Endothelial cell of umbilical vein (primary cell): ENCODE results near the gene RAMP2. TPM values are rescaled to one million over a fixed set of nuclear protein-coding genes. Genes with fewer than 3 reads are reported as not detected.

Experiments used
- BruUV-seq: library from RNA; stranded (reverse); fragments of 400-500 nt; replicated peaks from 2 replicates; lab custom pipeline; 2021; lab: Mats Ljungman, UMichigan
- CTCF ChIA-PET: fragments of 300-600, 350-600 bp; sonication (Branson Sonifier 250); formaldehyde crosslinking; loops from one replicate; lab custom pipeline; 2021; ENCODE audit warnings: antibody characterized with exemption, inconsistent platforms; lab: Charles Lee
- POLR2A ChIA-PET: fragments of 300-600, 350-600 bp; sonication (Branson Sonifier 250); formaldehyde crosslinking; loops from one replicate; lab custom pipeline; 2021; ENCODE audit warnings: antibody characterized with exemption, inconsistent platforms; lab: Charles Lee
- DNase-seq: peaks from one replicate; pipeline ENCODE4 v3.0.0-alpha.2; 2011; ENCODE audit warnings: low read depth, low spot score
- FAIRE-seq: peaks from 2 replicates; lab custom pipeline; 2011; peaks lifted over from hg19 to GRCh38; lab: Jason Lieb, UNC
- H2AFZ ChIP-seq: 2 replicates; pipeline ENCODE4 v1.6.0; 2012; ENCODE audit warnings: low read depth, low read length, control low read depth, inconsistent platforms
- H3K27ac ChIP-seq: 2 replicates; pipeline ENCODE4 v1.5.1; 2011; ENCODE audit warnings: low read depth, mild to moderate bottlenecking, control low read depth, low read length, moderate library complexity; ENCODE audit not compliant: insufficient read depth
- H3K27me3 ChIP-seq, 2 experiments: 2 replicates each; pipeline versions ENCODE4 v1.6.0 to v1.6.1; 2011; ENCODE audit warnings: low read length in 2 of 2, mixed read lengths in 1 of 2; ENCODE audit not compliant: control insufficient read depth in 2 of 2, insufficient read depth in 2 of 2
- H3K36me3 ChIP-seq, 2 experiments: 2 replicates in 1 of 2; 3 replicates in 1 of 2; pipeline ENCODE4 v1.5.1; 2011; ENCODE audit warnings: low read length in 2 of 2, mild to moderate bottlenecking in 1 of 2, moderate library complexity in 1 of 2; ENCODE audit not compliant: control insufficient read depth in 2 of 2, insufficient read depth in 2 of 2; ENCODE audit errors: extremely low read depth in 1 of 2
- H3K4me1 ChIP-seq: 3 replicates; pipeline ENCODE4 v1.5.1; 2011; ENCODE audit warnings: mild to moderate bottlenecking, low read length; ENCODE audit not compliant: control insufficient read depth, insufficient read depth; ENCODE audit errors: extremely low read depth
- H3K4me2 ChIP-seq: 2 replicates; pipeline ENCODE4 v1.6.1; 2011; ENCODE audit warnings: low read length, control low read depth, mixed read lengths; ENCODE audit not compliant: insufficient read depth
- H3K4me3 ChIP-seq, 3 experiments: fragments of 200-600 bp in 1 of 3; sonication (generic), shearing (Covaris generic) in 1 of 3; replicated peaks in 1 of 3; 2 replicates each; pipeline ENCODE4 v1.5.1; 2011 to 2016; ENCODE audit warnings: control low read depth in 3 of 3, low read length in 3 of 3, mild to moderate bottlenecking in 2 of 3, inconsistent platforms in 1 of 3, low read depth in 1 of 3, moderate library complexity in 1 of 3; ENCODE audit not compliant: insufficient read depth in 1 of 3
- H3K79me2 ChIP-seq: 2 replicates; pipeline ENCODE4 v1.6.0; 2012; ENCODE audit warnings: low read length, inconsistent platforms; ENCODE audit not compliant: control insufficient read depth, insufficient read depth
- H3K9ac ChIP-seq: replicated peaks from 2 replicates; pipeline ENCODE3; 2011; ENCODE audit warnings: low read length, control low read depth; ENCODE audit not compliant: insufficient read depth; ENCODE audit errors: extremely low read depth
- H3K9me1 ChIP-seq: replicated peaks from 3 replicates; pipeline ENCODE4 v1.6.0; 2011; ENCODE audit warnings: mild to moderate bottlenecking, low read length; ENCODE audit not compliant: control insufficient read depth, insufficient read depth; ENCODE audit errors: extremely low read depth
- H3K9me3 ChIP-seq: replicated peaks from 2 replicates; pipeline ENCODE4 v1.5.1; 2012; ENCODE audit warnings: low read length, inconsistent platforms; ENCODE audit not compliant: control insufficient read depth, insufficient read depth
- H4K20me1 ChIP-seq: replicated peaks from 2 replicates; pipeline ENCODE3; 2011; ENCODE audit warnings: mild to moderate bottlenecking, low read length; ENCODE audit not compliant: control insufficient read depth, insufficient read depth; ENCODE audit errors: extremely low read depth
- EZH2 ChIP-seq: IDR thresholded peaks from 2 replicates; pipeline ENCODE4 v1.6.1; 2012; ENCODE audit warnings: borderline replicate concordance, low read depth, mild to moderate bottlenecking, moderate library complexity, low read length, inconsistent platforms; ENCODE audit not compliant: severe bottlenecking
- FOS ChIP-seq: IDR thresholded peaks from 2 replicates; pipeline ENCODE4 v1.6.1; 2011; ENCODE audit warnings: mild to moderate bottlenecking, low read length, moderate library complexity, borderline replicate concordance; ENCODE audit not compliant: insufficient read depth
- GATA2 ChIP-seq: IDR thresholded peaks from 2 replicates; pipeline ENCODE4 v1.7.0; 2011; ENCODE audit warnings: low read depth, mild to moderate bottlenecking, moderate library complexity, mixed read lengths, low read length; ENCODE audit not compliant: insufficient read length, insufficient read depth
- JUN ChIP-seq: IDR thresholded peaks from 2 replicates; pipeline ENCODE4 v1.6.1; 2011; ENCODE audit warnings: borderline replicate concordance, low read depth; ENCODE audit not compliant: insufficient read length, insufficient read depth
- MYC ChIP-seq: IDR thresholded peaks from one replicate; pipeline ENCODE4 v1.6.1; 2011; ENCODE audit warnings: mild to moderate bottlenecking, low read depth, low read length
- POLR2A ChIP-seq: IDR thresholded peaks from 2 replicates; pipeline ENCODE4 v1.6.1; 2012; ENCODE audit warnings: low read depth, mild to moderate bottlenecking, control low read depth, low read length
- POLR2AphosphoS5 ChIP-seq: IDR thresholded peaks from 2 replicates; pipeline ENCODE4 v1.6.1; 2012; ENCODE audit warnings: low read depth, mild to moderate bottlenecking, control low read depth, low read length, moderate library complexity; ENCODE audit not compliant: insufficient read depth
- dilution Hi-C: fragments of 300-500 bp; cut with MboI; formaldehyde crosslinking; loops from one replicate; pipeline ENCODE4 v1.15.0; 2019; ENCODE audit warnings: low sequenced_read_pairs; ENCODE audit not compliant: extremely low pct_ligation_motif_present
- intact Hi-C: fragments of 100-400 bp; cut with micrococcal nuclease; formaldehyde crosslinking; loops from one replicate; pipeline ENCODE4 v1.10.0; 2022
- polyA plus RNA-seq, 4 experiments: library from polyadenylated mRNA; depleted of rRNA in 3 of 4; stranded (reverse) in 3 of 4; unstranded in 1 of 4; fragments of >200 nt; gene quantifications; 2 replicates each; pipeline versions ENCODE4 v1.2.1 to v1.2.3, GENCODE V29; 2011 to 2012; ENCODE audit warnings: missing spikeins in 1 of 4
- total RNA-seq: library from RNA; stranded (reverse); gene quantifications from 2 replicates; pipeline ENCODE4 v1.2.3, GENCODE V29; 2021
- TF ChIP-seq, protein P1 (sequence below), 2 donors: IDR thresholded peaks; 1 replicate in 1 of 2; 2 replicates in 1 of 2; pipeline ENCODE4 v1.5.1; 2011; ENCODE audit warnings: low read length in 2 of 2, mild to moderate bottlenecking in 2 of 2, moderate library complexity in 2 of 2, control low read depth in 1 of 2, inconsistent platforms in 1 of 2, low read depth in 1 of 2; ENCODE audit not compliant: insufficient read depth in 1 of 2; ENCODE audit errors: extremely low read depth in 1 of 2
- TF ChIP-seq, protein P2 (sequence below): IDR thresholded peaks from 2 replicates; pipeline ENCODE4 v1.6.1; 2011; ENCODE audit not compliant: insufficient read depth, insufficient read length

Gene RAMP2
- total and polyA plus RNA-seq, 2 donors (not counting 3 experiments of a cell fraction or from before 2014, with no cell fraction given): 106 to 192 TPM

DNA sequence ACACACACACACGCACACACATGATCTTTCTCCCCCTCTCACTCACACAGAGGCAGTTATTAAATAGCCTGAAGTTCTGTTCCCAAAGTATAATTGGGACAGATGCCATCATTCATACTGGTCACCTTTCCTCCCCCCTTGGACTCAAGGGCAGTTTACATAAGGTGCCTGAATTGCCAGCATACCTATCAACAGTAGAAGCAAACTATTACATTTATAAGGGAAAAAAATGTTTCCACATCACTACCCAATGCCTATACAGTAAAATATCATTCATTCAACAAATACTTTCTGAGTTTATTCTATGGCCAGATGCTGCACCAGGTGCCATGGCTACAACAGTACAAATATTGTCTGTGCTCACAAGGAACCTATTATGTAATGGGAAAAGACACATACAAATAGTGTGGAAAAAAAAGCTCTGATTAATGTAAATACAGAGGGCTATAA lies 43.9 kb downstream of the RAMP2 start:
- Histone ChIP-seq H3K9me3 (no peaks in the 10 kb centered on the region), H3K4me1 (no peaks in the 10 kb centered on the region), H3K27ac (no peak overlapping the region), H4K20me1 (no peaks in the 10 kb centered on the region), H3K36me3 (peaks cover 2 to 5% of the 10 kb centered on the region in 2 experiments), H3K27me3 (no peaks in the 10 kb centered on the region), H3K9me1 (no peaks in the 10 kb centered on the region), H2AFZ (no peak overlapping the region), H3K79me2 (no peaks in the 10 kb centered on the region), H3K4me3 (no peak overlapping the region), H3K9ac (no peak overlapping the region), H3K4me2 (no peak overlapping the region)
- ChIA-PET POLR2A (no interaction called here), CTCF (interaction anchor here (1.4 to 1.7 kb wide), 2 partner anchors 38 to 41 kb away, joined by 3 to 6 read pairs; no protein-coding TSS in a partner anchor)
- intact Hi-C loops: no loop called here
- BruUV-seq: no TSS peak
- no peak for TF ChIP-seq FOS
- TF ChIP-seq, protein P1, sequence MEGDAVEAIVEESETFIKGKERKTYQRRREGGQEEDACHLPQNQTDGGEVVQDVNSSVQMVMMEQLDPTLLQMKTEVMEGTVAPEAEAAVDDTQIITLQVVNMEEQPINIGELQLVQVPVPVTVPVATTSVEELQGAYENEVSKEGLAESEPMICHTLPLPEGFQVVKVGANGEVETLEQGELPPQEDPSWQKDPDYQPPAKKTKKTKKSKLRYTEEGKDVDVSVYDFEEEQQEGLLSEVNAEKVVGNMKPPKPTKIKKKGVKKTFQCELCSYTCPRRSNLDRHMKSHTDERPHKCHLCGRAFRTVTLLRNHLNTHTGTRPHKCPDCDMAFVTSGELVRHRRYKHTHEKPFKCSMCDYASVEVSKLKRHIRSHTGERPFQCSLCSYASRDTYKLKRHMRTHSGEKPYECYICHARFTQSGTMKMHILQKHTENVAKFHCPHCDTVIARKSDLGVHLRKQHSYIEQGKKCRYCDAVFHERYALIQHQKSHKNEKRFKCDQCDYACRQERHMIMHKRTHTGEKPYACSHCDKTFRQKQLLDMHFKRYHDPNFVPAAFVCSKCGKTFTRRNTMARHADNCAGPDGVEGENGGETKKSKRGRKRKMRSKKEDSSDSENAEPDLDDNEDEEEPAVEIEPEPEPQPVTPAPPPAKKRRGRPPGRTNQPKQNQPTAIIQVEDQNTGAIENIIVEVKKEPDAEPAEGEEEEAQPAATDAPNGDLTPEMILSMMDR (IDR thresholded peaks at IDR 0.05; ENCODE audit: extremely low read depth in 1 of 2, insufficient read depth in 1 of 2, low read depth in 1 of 2, low read length in 2 of 2): no peak
- dilution Hi-C loops: no loop called here
- no peak for DNase-seq
- FAIRE-seq: no peak

DNA sequence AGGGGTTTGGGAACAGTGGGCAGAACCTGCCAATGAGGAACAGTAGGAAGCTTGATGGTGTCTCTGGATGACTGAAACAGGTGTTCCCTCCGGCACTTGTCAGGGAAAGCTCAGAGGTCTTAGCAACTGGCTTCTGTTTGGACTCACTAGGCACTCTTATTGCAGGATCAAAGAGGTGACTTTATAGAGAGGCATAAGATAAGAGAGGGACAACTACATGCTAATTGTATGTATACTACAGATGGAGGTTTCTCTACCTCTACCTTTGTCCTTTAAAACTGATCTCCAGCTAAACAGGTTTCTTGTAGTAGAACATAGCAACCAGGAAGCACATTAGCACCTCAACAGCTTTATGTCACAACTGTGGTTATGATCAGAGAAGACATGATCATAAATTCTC lies 45.2 kb downstream of the RAMP2 start:
- BruUV-seq: no TSS peak
- ChIA-PET CTCF (interaction anchor here (1.3 kb wide), 1 partner anchor 228 kb away, joined by 3 read pairs; no protein-coding TSS in a partner anchor), POLR2A (interaction anchor here (0.7 kb wide), 1 partner anchor 486 kb away, joined by 4 read pairs; no protein-coding TSS in a partner anchor)
- H3K27ac ChIP-seq: no peak overlapping the region
- intact Hi-C loops: no loop called here
- H3K4me1 ChIP-seq: no peaks in the 10 kb centered on the region
- no peak for TF ChIP-seq POLR2A
- TF ChIP-seq FOS: no peak
- no peak for TF ChIP-seq GATA2
- TF ChIP-seq, protein P1 (IDR thresholded peaks at IDR 0.05; ENCODE audit: extremely low read depth in 1 of 2, insufficient read depth in 1 of 2, low read depth in 1 of 2, low read length in 2 of 2): no peak
- TF ChIP-seq, protein P2, sequence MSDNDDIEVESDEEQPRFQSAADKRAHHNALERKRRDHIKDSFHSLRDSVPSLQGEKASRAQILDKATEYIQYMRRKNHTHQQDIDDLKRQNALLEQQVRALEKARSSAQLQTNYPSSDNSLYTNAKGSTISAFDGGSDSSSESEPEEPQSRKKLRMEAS: no peak
- TF ChIP-seq MYC: no peak
- no peak for TF ChIP-seq POLR2AphosphoS5
- TF ChIP-seq JUN: no peak
- TF ChIP-seq EZH2: no peak
- no peaks in the 10 kb centered on the region for H3K9me3 ChIP-seq
- FAIRE-seq (no peak), DNase-seq (no peak)
- dilution Hi-C loops: no loop called here
- no peaks in the 10 kb centered on the region for H3K79me2 ChIP-seq
- H4K20me1 ChIP-seq: no peaks in the 10 kb centered on the region
- no peaks in the 10 kb centered on the region for H3K9me1 ChIP-seq
- no peak overlapping the region for H2AFZ ChIP-seq
- peaks cover 5 to 9% of the 10 kb centered on the region in 2 experiments for H3K36me3 ChIP-seq
- no peaks in the 10 kb centered on the region for H3K27me3 ChIP-seq
- no peak overlapping the region for H3K4me2 ChIP-seq
- no peak overlapping the region for H3K4me3 ChIP-seq
- no peak overlapping the region for H3K9ac ChIP-seq
